Measurements from ENCODE around the gene AMFR.

DNA sequence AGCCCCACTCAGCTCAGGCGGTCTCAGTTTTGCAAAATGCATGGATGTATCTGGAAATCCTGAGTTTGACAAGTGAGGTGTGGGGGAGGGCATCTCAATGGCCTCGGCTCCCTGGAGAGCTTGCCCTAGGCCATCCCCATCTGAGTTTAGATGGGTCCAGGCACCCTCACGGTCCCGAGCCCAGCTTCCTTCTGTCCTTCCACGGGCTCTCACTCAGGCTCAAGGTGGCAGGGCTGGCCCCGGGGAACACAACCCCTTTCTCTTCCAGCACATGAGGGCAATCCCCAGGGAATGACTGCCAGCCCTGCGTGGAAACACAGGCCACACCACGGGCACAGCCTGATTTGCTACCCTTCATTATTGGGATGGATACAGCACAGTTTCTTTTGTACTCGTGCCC, 58.4 kb downstream of the AMFR start:
- TF ChIP-seq SUZ12 (IDR thresholded peaks at IDR 0.05; ENCODE audit: extremely low read depth, insufficient read depth, insufficient read length), result no peak
- TF ChIP-seq ZNF274 (IDR thresholded peaks at IDR 0.05; ENCODE audit: low read depth, low read length), result no peak
